SK-N-SH treated with all-trans-retinoic acid at 6 μM for 48 hours (cell line): ENCODE results near the gene DYSF.

Experiments used
- ATAC-seq: fragments of 200-7000 bp; cut with Tn5 transposase; 3 replicates; pipeline ENCODE4 v1.9.1; 2020; ENCODE audit warnings: mild to moderate bottlenecking, moderate library complexity
- BACH2 ChIP-seq: fragments of 250-450 bp; sonication (Bioruptor Pico); IDR thresholded peaks from 2 replicates; pipeline ENCODE4 v1.9.0; 2021; ENCODE audit warnings: mild to moderate bottlenecking, borderline replicate concordance
- CSDC2 ChIP-seq: fragments of 250-450 bp; sonication (Bioruptor Pico); IDR thresholded peaks from 2 replicates; pipeline ENCODE4 v1.5.0; 2020; ENCODE audit warnings: mild to moderate bottlenecking, moderate library complexity
- ESRRG ChIP-seq: fragments of 250-450 bp; sonication (Bioruptor Pico); IDR thresholded peaks from 2 replicates; pipeline ENCODE4 v1.6.1; 2021; ENCODE audit warnings: mild to moderate bottlenecking
- GLIS3 ChIP-seq: fragments of 250-450 bp; sonication (Bioruptor Pico); IDR thresholded peaks from 2 replicates; pipeline ENCODE4 v1.5.0; 2020; ENCODE audit warnings: mild to moderate bottlenecking, moderate library complexity
- ISL1 ChIP-seq: fragments of 250-450 bp; sonication (Bioruptor Pico); IDR thresholded peaks from 2 replicates; pipeline ENCODE4 v2.1.2; 2022; ENCODE audit warnings: mild to moderate bottlenecking, moderate library complexity
- OSR1 ChIP-seq: fragments of 250-450 bp; sonication (Bioruptor Pico); IDR thresholded peaks from 2 replicates; pipeline ENCODE4 v1.8.0; 2022; ENCODE audit warnings: moderate library complexity, mild to moderate bottlenecking, inconsistent platforms
- PPARA ChIP-seq: fragments of 250-450 bp; sonication (Bioruptor Pico); IDR thresholded peaks from 2 replicates; pipeline ENCODE4 v1.5.0; 2020; ENCODE audit warnings: mild to moderate bottlenecking, borderline replicate concordance
- SNAI2 ChIP-seq: fragments of 250-450 bp; sonication (Bioruptor Pico); IDR thresholded peaks from 2 replicates; pipeline ENCODE4 v1.5.0; 2020; ENCODE audit warnings: mild to moderate bottlenecking, moderate library complexity
- TCF4 ChIP-seq: fragments of 250-450 bp; sonication (Bioruptor Pico); IDR thresholded peaks from 2 replicates; pipeline ENCODE4 v1.8.0; 2021; ENCODE audit warnings: mild to moderate bottlenecking, moderate library complexity, borderline replicate concordance
- TOX ChIP-seq: fragments of 250-450 bp; sonication (Bioruptor Pico); IDR thresholded peaks from 2 replicates; pipeline ENCODE4 v1.8.0; 2021; ENCODE audit warnings: mild to moderate bottlenecking, moderate library complexity, borderline replicate concordance
- ZFP3 ChIP-seq: fragments of 250-450 bp; sonication (Bioruptor Pico); IDR thresholded peaks from 2 replicates; pipeline ENCODE4 v1.5.0; 2020; ENCODE audit warnings: mild to moderate bottlenecking, moderate library complexity
- ZFP30 ChIP-seq: fragments of 450-650 bp; formaldehyde crosslinking; IDR thresholded peaks from 2 replicates; pipeline ENCODE4 v1.5.0; 2022; ENCODE audit warnings: mild to moderate bottlenecking, moderate library complexity
- ZNF565 ChIP-seq: fragments of 450-650 bp; formaldehyde crosslinking; conservative IDR thresholded peaks from 2 replicates; pipeline ENCODE4 v1.5.0; 2020; ENCODE audit warnings: low read depth, mild to moderate bottlenecking, moderate library complexity
- ZNF70 ChIP-seq: fragments of 450-650 bp; formaldehyde crosslinking; IDR thresholded peaks from 2 replicates; pipeline ENCODE4 v1.5.0; 2020; ENCODE audit warnings: mild to moderate bottlenecking, moderate library complexity
- ZNF8 ChIP-seq: fragments of 450-650 bp; formaldehyde crosslinking; IDR thresholded peaks from 2 replicates; pipeline ENCODE4 v1.5.0; 2020; ENCODE audit warnings: mild to moderate bottlenecking, moderate library complexity
- TF ChIP-seq, protein P1 (sequence below): fragments of 250-450 bp; sonication (Bioruptor Pico); IDR thresholded peaks from 2 replicates; pipeline ENCODE4 v1.8.0; 2020; ENCODE audit warnings: mild to moderate bottlenecking, moderate library complexity, borderline replicate concordance
- TF ChIP-seq, protein P2 (sequence below): fragments of 250-450 bp; sonication (Bioruptor Pico); IDR thresholded peaks from 2 replicates; pipeline ENCODE4 v1.5.1; 2021; ENCODE audit warnings: mild to moderate bottlenecking, moderate library complexity
- TF ChIP-seq, protein P3 (sequence below): fragments of 250-450 bp; sonication (Bioruptor Pico); IDR thresholded peaks from 2 replicates; pipeline ENCODE4 v1.5.0; 2020; ENCODE audit warnings: mild to moderate bottlenecking, moderate library complexity
- TF ChIP-seq, protein P4 (sequence below): fragments of 250-450 bp; sonication (Bioruptor Pico); IDR thresholded peaks from 2 replicates; pipeline ENCODE4 v1.5.1; 2020; ENCODE audit warnings: low read depth, mild to moderate bottlenecking, moderate library complexity

Gene DYSF

DNA sequence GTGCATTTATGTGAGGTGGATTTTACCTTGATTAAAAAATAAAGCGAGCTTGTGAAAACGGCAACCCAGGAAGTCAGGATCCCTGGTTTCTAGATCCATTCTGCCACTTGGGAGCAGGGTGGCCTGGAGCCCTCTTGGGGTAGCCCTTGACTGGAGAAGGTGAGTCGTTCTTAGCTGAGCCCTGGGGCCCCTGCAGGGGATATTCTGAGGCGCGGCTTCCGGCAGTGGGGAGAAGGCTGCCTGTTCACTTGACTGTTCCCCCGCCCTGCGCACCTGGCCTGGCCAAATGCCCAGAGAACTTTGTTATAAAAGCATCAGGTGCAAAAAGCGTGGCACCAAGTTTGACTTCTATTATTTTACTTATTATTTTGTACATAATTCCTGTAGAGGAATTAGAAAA, 221.9 kb downstream of the DYSF start:
- TF ChIP-seq, protein P1, sequence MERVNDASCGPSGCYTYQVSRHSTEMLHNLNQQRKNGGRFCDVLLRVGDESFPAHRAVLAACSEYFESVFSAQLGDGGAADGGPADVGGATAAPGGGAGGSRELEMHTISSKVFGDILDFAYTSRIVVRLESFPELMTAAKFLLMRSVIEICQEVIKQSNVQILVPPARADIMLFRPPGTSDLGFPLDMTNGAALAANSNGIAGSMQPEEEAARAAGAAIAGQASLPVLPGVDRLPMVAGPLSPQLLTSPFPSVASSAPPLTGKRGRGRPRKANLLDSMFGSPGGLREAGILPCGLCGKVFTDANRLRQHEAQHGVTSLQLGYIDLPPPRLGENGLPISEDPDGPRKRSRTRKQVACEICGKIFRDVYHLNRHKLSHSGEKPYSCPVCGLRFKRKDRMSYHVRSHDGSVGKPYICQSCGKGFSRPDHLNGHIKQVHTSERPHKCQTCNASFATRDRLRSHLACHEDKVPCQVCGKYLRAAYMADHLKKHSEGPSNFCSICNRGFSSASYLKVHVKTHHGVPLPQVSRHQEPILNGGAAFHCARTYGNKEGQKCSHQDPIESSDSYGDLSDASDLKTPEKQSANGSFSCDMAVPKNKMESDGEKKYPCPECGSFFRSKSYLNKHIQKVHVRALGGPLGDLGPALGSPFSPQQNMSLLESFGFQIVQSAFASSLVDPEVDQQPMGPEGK (CRISPR knock-in tag) = no peak
- no peak for TF ChIP-seq GLIS3 (CRISPR knock-in tag)
- no peak for TF ChIP-seq PPARA (CRISPR knock-in tag)
- TF ChIP-seq ZFP30 (CRISPR knock-in tag) = no peak
- TF ChIP-seq ESRRG (CRISPR knock-in tag) = no peak
- no peak for TF ChIP-seq ZNF565 (CRISPR knock-in tag)
- no peak for ATAC-seq

DNA sequence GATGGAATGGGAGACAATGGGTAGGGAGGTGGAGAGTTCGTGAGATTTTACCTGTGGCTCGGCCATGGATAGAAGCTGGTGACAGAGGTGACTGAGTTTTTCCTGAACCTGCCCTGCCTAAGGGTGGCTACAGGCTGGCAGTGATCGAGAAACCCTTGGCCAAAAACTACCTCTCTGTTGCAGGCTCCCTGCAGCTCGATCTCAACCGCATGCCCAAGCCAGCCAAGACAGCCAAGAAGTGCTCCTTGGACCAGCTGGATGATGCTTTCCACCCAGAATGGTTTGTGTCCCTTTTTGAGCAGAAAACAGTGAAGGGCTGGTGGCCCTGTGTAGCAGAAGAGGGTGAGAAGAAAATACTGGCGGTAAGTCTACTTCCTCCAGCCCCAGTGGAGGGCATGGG, 225.5 kb downstream of the DYSF start:
- TF ChIP-seq ZNF8 (no peak), TOX (CRISPR knock-in tag) (no peak), GLIS3 (CRISPR knock-in tag) (no peak)
- no peak for ATAC-seq

DNA sequence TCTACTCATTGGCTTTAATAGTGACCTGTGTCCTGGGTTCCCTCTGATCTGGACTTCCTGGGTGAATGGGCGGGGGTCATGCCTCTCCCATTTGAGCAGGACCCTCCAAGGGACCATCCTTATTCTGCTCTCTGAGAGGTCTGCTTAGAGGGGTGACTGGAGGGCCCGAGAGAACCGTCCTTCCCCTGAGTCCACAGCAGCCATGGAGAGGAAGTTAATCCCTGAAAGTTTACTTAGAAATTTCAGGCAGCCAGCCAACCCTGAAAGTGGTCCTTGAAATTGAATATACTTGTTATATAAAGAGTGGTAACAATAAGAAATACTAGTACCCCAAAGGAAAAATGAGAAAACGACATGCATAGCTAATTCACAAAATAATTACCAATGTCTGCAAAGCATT, 226.1 kb downstream of the DYSF start:
- TF ChIP-seq ZNF70 (CRISPR knock-in tag) (no peak), TOX (CRISPR knock-in tag) (no peak), ZFP3 (CRISPR knock-in tag) (no peak), SNAI2 (CRISPR knock-in tag) (no peak), TCF4 (no peak), ISL1 (CRISPR knock-in tag) (no peak), CSDC2 (CRISPR knock-in tag) (no peak), ZNF8 (no peak)
- TF ChIP-seq, protein P2, sequence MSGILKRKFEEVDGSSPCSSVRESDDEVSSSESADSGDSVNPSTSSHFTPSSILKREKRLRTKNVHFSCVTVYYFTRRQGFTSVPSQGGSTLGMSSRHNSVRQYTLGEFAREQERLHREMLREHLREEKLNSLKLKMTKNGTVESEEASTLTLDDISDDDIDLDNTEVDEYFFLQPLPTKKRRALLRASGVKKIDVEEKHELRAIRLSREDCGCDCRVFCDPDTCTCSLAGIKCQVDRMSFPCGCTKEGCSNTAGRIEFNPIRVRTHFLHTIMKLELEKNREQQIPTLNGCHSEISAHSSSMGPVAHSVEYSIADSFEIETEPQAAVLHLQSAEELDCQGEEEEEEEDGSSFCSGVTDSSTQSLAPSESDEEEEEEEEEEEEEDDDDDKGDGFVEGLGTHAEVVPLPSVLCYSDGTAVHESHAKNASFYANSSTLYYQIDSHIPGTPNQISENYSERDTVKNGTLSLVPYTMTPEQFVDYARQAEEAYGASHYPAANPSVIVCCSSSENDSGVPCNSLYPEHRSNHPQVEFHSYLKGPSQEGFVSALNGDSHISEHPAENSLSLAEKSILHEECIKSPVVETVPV (CRISPR knock-in tag) = no peak
- TF ChIP-seq, protein P3, sequence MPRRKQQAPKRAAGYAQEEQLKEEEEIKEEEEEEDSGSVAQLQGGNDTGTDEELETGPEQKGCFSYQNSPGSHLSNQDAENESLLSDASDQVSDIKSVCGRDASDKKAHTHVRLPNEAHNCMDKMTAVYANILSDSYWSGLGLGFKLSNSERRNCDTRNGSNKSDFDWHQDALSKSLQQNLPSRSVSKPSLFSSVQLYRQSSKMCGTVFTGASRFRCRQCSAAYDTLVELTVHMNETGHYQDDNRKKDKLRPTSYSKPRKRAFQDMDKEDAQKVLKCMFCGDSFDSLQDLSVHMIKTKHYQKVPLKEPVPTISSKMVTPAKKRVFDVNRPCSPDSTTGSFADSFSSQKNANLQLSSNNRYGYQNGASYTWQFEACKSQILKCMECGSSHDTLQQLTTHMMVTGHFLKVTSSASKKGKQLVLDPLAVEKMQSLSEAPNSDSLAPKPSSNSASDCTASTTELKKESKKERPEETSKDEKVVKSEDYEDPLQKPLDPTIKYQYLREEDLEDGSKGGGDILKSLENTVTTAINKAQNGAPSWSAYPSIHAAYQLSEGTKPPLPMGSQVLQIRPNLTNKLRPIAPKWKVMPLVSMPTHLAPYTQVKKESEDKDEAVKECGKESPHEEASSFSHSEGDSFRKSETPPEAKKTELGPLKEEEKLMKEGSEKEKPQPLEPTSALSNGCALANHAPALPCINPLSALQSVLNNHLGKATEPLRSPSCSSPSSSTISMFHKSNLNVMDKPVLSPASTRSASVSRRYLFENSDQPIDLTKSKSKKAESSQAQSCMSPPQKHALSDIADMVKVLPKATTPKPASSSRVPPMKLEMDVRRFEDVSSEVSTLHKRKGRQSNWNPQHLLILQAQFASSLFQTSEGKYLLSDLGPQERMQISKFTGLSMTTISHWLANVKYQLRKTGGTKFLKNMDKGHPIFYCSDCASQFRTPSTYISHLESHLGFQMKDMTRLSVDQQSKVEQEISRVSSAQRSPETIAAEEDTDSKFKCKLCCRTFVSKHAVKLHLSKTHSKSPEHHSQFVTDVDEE (CRISPR knock-in tag) = no peak
- TF ChIP-seq, all 23 proteins: peak for 0
- no peak for ATAC-seq

DNA sequence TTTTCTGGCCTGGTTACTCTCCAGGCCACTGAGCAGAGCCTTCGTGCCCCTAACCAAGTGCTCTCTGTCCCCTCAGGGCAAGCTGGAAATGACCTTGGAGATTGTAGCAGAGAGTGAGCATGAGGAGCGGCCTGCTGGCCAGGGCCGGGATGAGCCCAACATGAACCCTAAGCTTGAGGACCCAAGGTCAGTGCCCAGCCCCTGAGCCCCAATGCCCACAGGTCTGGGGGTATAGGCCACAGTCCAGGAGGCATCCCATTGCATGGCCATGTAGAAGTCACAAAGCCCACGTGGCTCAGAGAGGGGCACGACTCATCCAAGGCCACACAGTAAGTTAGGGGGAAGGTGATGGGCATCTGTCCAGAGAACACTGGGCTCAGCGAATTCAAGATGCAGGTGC, 227.6 kb downstream of the DYSF start:
- no peak for ATAC-seq
- TF ChIP-seq, protein P3 (CRISPR knock-in tag) = no peak
- TF ChIP-seq, protein P1 (CRISPR knock-in tag) = no peak
- TF ChIP-seq TOX (CRISPR knock-in tag) (no peak), BACH2 (no peak), ZNF565 (CRISPR knock-in tag) (no peak), CSDC2 (CRISPR knock-in tag) (no peak), GLIS3 (CRISPR knock-in tag) (no peak), OSR1 (no peak), ISL1 (CRISPR knock-in tag) (no peak), ZNF8 (no peak), ESRRG (CRISPR knock-in tag) (no peak)
- TF ChIP-seq, protein P4, sequence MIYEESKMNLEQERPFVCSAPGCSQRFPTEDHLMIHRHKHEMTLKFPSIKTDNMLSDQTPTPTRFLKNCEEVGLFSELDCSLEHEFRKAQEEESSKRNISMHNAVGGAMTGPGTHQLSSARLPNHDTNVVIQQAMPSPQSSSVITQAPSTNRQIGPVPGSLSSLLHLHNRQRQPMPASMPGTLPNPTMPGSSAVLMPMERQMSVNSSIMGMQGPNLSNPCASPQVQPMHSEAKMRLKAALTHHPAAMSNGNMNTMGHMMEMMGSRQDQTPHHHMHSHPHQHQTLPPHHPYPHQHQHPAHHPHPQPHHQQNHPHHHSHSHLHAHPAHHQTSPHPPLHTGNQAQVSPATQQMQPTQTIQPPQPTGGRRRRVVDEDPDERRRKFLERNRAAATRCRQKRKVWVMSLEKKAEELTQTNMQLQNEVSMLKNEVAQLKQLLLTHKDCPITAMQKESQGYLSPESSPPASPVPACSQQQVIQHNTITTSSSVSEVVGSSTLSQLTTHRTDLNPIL (CRISPR knock-in tag) = no peak
